HG02759 (cell line): ENCODE results near the gene PEX19.

Source experiments
- ATAC-seq: cut with Tn5 transposase; IDR thresholded peaks from one replicate; pipeline ENCODE4 v1.9.1; 2021; ENCODE audit warnings: mild to moderate bottlenecking, moderate library complexity; ENCODE audit not compliant: unreplicated experiment

The PEX19 gene

GRCh38 chr1:160277987-160278386 is 6.9 kb downstream of the PEX19 start:
- ATAC-seq, result no peak

- ATAC-seq, result no peak
Measured at GRCh38 chr1:160277330-160277729, 7.6 kb downstream of the PEX19 start.

GRCh38 chr1:160271025-160271424 is 13.9 kb downstream of the PEX19 start:
- ATAC-seq, result no peak

GRCh38 chr1:160267284-160267991 is 17.5 kb downstream of the PEX19 start:
- no peak for ATAC-seq

- ATAC-seq, result no peak
Measured at GRCh38 chr1:160264795-160265307, 20.1 kb downstream of the PEX19 start.

GRCh38 chr1:160261893-160262794 is 22.8 kb downstream of the PEX19 start, which contains the start of gene DCAF8:
TSS of gene DCAF8 (minus strand) at chr1:160262549. CDS start at chr1:160244008, 18,541 bp downstream.
- ATAC-seq, result peak; percentile 88

GRCh38 chr1:160261556-160261892 is 23.4 kb downstream of the PEX19 start:
- ATAC-seq, result peak; percentile 26

GRCh38 chr1:160260406-160261382 is 24.2 kb downstream of the PEX19 start:
- ATAC-seq, result no peak

GRCh38 chr1:160258177-160258798 is 26.6 kb downstream of the PEX19 start:
- no peak for ATAC-seq

- no peak for ATAC-seq
Measured at GRCh38 chr1:160257411-160258015, 27.4 kb downstream of the PEX19 start.

GRCh38 chr1:160256396-160257046 is 28.4 kb downstream of the PEX19 start:
- no peak for ATAC-seq

GRCh38 chr1:160255781-160256300 is 29.1 kb downstream of the PEX19 start:
- ATAC-seq, result no peak

GRCh38 chr1:160251687-160252526 is 33.0 kb downstream of the PEX19 start:
- ATAC-seq, result peak; percentile 78

- ATAC-seq, result no peak
Measured at GRCh38 chr1:160251011-160251410, 33.9 kb downstream of the PEX19 start.

- ATAC-seq, result no peak
Measured at GRCh38 chr1:160247053-160247452, 37.9 kb downstream of the PEX19 start.

- no peak for ATAC-seq
Measured at GRCh38 chr1:160245434-160245833, 39.5 kb downstream of the PEX19 start.

- no peak for ATAC-seq
Measured at GRCh38 chr1:160244209-160244608, 40.7 kb downstream of the PEX19 start.

- ATAC-seq, result no peak
Measured at GRCh38 chr1:160243767-160244166, 41.2 kb downstream of the PEX19 start.
